NK-92 (cell line): ENCODE data around the gene CCDC85C.

Experiments
- DNase-seq: peaks from one replicate; lab custom pipeline; 2025; ENCODE audit not compliant: unreplicated experiment; lab: John Stamatoyannopoulos, UW

CCDC85C gene

GRCh38 chr14:99630202-99630601 is 26.2 kb upstream of the CCDC85C start:
- no peak for DNase-seq

GRCh38 chr14:99628887-99629618 is 25.0 kb upstream of the CCDC85C start:
- no peak for DNase-seq

GRCh38 chr14:99627510-99628381 is 23.7 kb upstream of the CCDC85C start:
- DNase-seq, result no peak

GRCh38 chr14:99627100-99627499 is 23.1 kb upstream of the CCDC85C start:
- DNase-seq, result no peak

GRCh38 chr14:99626041-99626648 is 22.1 kb upstream of the CCDC85C start:
- no peak for DNase-seq

- no peak for DNase-seq
Observed at GRCh38 chr14:99625476-99625875, 21.5 kb upstream of the CCDC85C start.

GRCh38 chr14:99624971-99625370 is 21.0 kb upstream of the CCDC85C start:
- DNase-seq, result no peak

GRCh38 chr14:99624024-99624423 is 20.0 kb upstream of the CCDC85C start:
- DNase-seq, result no peak

- no peak for DNase-seq
Observed at GRCh38 chr14:99621948-99622347, 17.9 kb upstream of the CCDC85C start.

GRCh38 chr14:99619835-99620834 is 16.1 kb upstream of the CCDC85C start:
- DNase-seq, result no peak

GRCh38 chr14:99616832-99617800 is 13.1 kb upstream of the CCDC85C start:
- no peak for DNase-seq

GRCh38 chr14:99615497-99616157 is 11.6 kb upstream of the CCDC85C start:
- DNase-seq, result no peak

- no peak for DNase-seq
Observed at GRCh38 chr14:99612738-99613330, 8.8 kb upstream of the CCDC85C start.

GRCh38 chr14:99612071-99612737 is 8.2 kb upstream of the CCDC85C start:
- no peak for DNase-seq

- no peak for DNase-seq
Observed at GRCh38 chr14:99611646-99612045, 7.6 kb upstream of the CCDC85C start.

- no peak for DNase-seq
Observed at GRCh38 chr14:99609245-99610170, 5.5 kb upstream of the CCDC85C start.

- no peak for DNase-seq
Observed at GRCh38 chr14:99608591-99608990, 4.6 kb upstream of the CCDC85C start.
